ENCODE measurements around the gene LY6G5B.

Gene LY6G5B

GRCh38 chr6:31713465-31713864 lies 43.7 kb downstream of the LY6G5B start:
- in situ Hi-C loops (cut with HindIII; ENCODE audit: low sequenced_read_pairs), result loop anchor here (5.0 kb wide), 1 partner anchor 66 kb away; no protein-coding TSS in a partner anchor

GRCh38 chr6:31713991-31714684 lies 44.4 kb downstream of the LY6G5B start:
- in situ Hi-C loops (cut with HindIII; ENCODE audit: low sequenced_read_pairs), result loop anchor here (5.0 kb wide), 1 partner anchor 67 kb away; no protein-coding TSS in a partner anchor

- in situ Hi-C loops (cut with HindIII; ENCODE audit: low sequenced_read_pairs), result no loop called here
These were observed 45.5 kb downstream of the LY6G5B start, which contains the start of gene LY6G6D for GRCh38 chr6:31715022-31715958. Gene LY6G6D, plus strand, starts transcription at chr6:31715348. Its CDS starts 8 bp downstream, at chr6:31715356.

- in situ Hi-C loops (cut with HindIII; ENCODE audit: low sequenced_read_pairs), result no loop called here
These were observed 47.9 kb downstream of the LY6G5B start for GRCh38 chr6:31717499-31718222.

- in situ Hi-C loops (cut with HindIII; ENCODE audit: low sequenced_read_pairs), result no loop called here
These were observed 48.5 kb downstream of the LY6G5B start for GRCh38 chr6:31718265-31718664.

GRCh38 chr6:31719001-31719400 lies 49.2 kb downstream of the LY6G5B start:
- in situ Hi-C loops (cut with HindIII; ENCODE audit: low sequenced_read_pairs), result no loop called here

- in situ Hi-C loops (cut with HindIII; ENCODE audit: low sequenced_read_pairs), result no loop called here
These were observed 50.5 kb downstream of the LY6G5B start for GRCh38 chr6:31720196-31720770.

GRCh38 chr6:31721351-31722020 lies 51.7 kb downstream of the LY6G5B start, which contains the start of gene LY6G6C:
Gene LY6G6C, minus strand, starts transcription at chr6:31721746. Its CDS starts 67 bp downstream, at chr6:31721679.
- in situ Hi-C loops (cut with HindIII; ENCODE audit: low sequenced_read_pairs), result no loop called here

- in situ Hi-C loops (cut with HindIII; ENCODE audit: low sequenced_read_pairs), result no loop called here
These were observed 52.4 kb downstream of the LY6G5B start for GRCh38 chr6:31722173-31722572.
